Endothelial cell of umbilical vein (primary cell): Measurements from ENCODE around the gene PEX5L. TPM values are rescaled to one million over a fixed set of nuclear protein-coding genes. Genes with fewer than 3 reads are reported as not detected.

Experiments used
- BruUV-seq: library from RNA; stranded (reverse); fragments of 400-500 nt; replicated peaks from 2 replicates; lab custom pipeline; 2021; lab: Mats Ljungman, UMichigan
- CTCF ChIA-PET: fragments of 300-600, 350-600 bp; sonication (Branson Sonifier 250); formaldehyde crosslinking; loops from one replicate; lab custom pipeline; 2021; ENCODE audit warnings: antibody characterized with exemption, inconsistent platforms; lab: Charles Lee
- POLR2A ChIA-PET: fragments of 300-600, 350-600 bp; sonication (Branson Sonifier 250); formaldehyde crosslinking; loops from one replicate; lab custom pipeline; 2021; ENCODE audit warnings: antibody characterized with exemption, inconsistent platforms; lab: Charles Lee
- DNase-seq: peaks from one replicate; pipeline ENCODE4 v3.0.0-alpha.2; 2011; ENCODE audit warnings: low read depth, low spot score
- FAIRE-seq: peaks from 2 replicates; lab custom pipeline; 2011; peaks lifted over from hg19 to GRCh38; lab: Jason Lieb, UNC
- H2AFZ ChIP-seq: 2 replicates; pipeline ENCODE4 v1.6.0; 2012; ENCODE audit warnings: low read depth, low read length, control low read depth, inconsistent platforms
- H3K27ac ChIP-seq: 2 replicates; pipeline ENCODE4 v1.5.1; 2011; ENCODE audit warnings: low read depth, mild to moderate bottlenecking, control low read depth, low read length, moderate library complexity; ENCODE audit not compliant: insufficient read depth
- H3K27me3 ChIP-seq, 2 experiments: 2 replicates each; pipeline versions ENCODE4 v1.6.0 to v1.6.1; 2011; ENCODE audit warnings: low read length in 2 of 2, mixed read lengths in 1 of 2; ENCODE audit not compliant: control insufficient read depth in 2 of 2, insufficient read depth in 2 of 2
- H3K36me3 ChIP-seq, 2 experiments: 2 replicates in 1 of 2; 3 replicates in 1 of 2; pipeline ENCODE4 v1.5.1; 2011; ENCODE audit warnings: low read length in 2 of 2, mild to moderate bottlenecking in 1 of 2, moderate library complexity in 1 of 2; ENCODE audit not compliant: control insufficient read depth in 2 of 2, insufficient read depth in 2 of 2; ENCODE audit errors: extremely low read depth in 1 of 2
- H3K4me1 ChIP-seq: 3 replicates; pipeline ENCODE4 v1.5.1; 2011; ENCODE audit warnings: mild to moderate bottlenecking, low read length; ENCODE audit not compliant: control insufficient read depth, insufficient read depth; ENCODE audit errors: extremely low read depth
- H3K4me2 ChIP-seq: 2 replicates; pipeline ENCODE4 v1.6.1; 2011; ENCODE audit warnings: low read length, control low read depth, mixed read lengths; ENCODE audit not compliant: insufficient read depth
- H3K4me3 ChIP-seq, 3 experiments: fragments of 200-600 bp in 1 of 3; sonication (generic), shearing (Covaris generic) in 1 of 3; replicated peaks in 1 of 3; 2 replicates each; pipeline ENCODE4 v1.5.1; 2011 to 2016; ENCODE audit warnings: control low read depth in 3 of 3, low read length in 3 of 3, mild to moderate bottlenecking in 2 of 3, inconsistent platforms in 1 of 3, low read depth in 1 of 3, moderate library complexity in 1 of 3; ENCODE audit not compliant: insufficient read depth in 1 of 3
- H3K79me2 ChIP-seq: 2 replicates; pipeline ENCODE4 v1.6.0; 2012; ENCODE audit warnings: low read length, inconsistent platforms; ENCODE audit not compliant: control insufficient read depth, insufficient read depth
- H3K9ac ChIP-seq: replicated peaks from 2 replicates; pipeline ENCODE3; 2011; ENCODE audit warnings: low read length, control low read depth; ENCODE audit not compliant: insufficient read depth; ENCODE audit errors: extremely low read depth
- H3K9me1 ChIP-seq: replicated peaks from 3 replicates; pipeline ENCODE4 v1.6.0; 2011; ENCODE audit warnings: mild to moderate bottlenecking, low read length; ENCODE audit not compliant: control insufficient read depth, insufficient read depth; ENCODE audit errors: extremely low read depth
- H3K9me3 ChIP-seq: replicated peaks from 2 replicates; pipeline ENCODE4 v1.5.1; 2012; ENCODE audit warnings: low read length, inconsistent platforms; ENCODE audit not compliant: control insufficient read depth, insufficient read depth
- H4K20me1 ChIP-seq: replicated peaks from 2 replicates; pipeline ENCODE3; 2011; ENCODE audit warnings: mild to moderate bottlenecking, low read length; ENCODE audit not compliant: control insufficient read depth, insufficient read depth; ENCODE audit errors: extremely low read depth
- EZH2 ChIP-seq: IDR thresholded peaks from 2 replicates; pipeline ENCODE4 v1.6.1; 2012; ENCODE audit warnings: borderline replicate concordance, low read depth, mild to moderate bottlenecking, moderate library complexity, low read length, inconsistent platforms; ENCODE audit not compliant: severe bottlenecking
- FOS ChIP-seq: IDR thresholded peaks from 2 replicates; pipeline ENCODE4 v1.6.1; 2011; ENCODE audit warnings: mild to moderate bottlenecking, low read length, moderate library complexity, borderline replicate concordance; ENCODE audit not compliant: insufficient read depth
- GATA2 ChIP-seq: IDR thresholded peaks from 2 replicates; pipeline ENCODE4 v1.7.0; 2011; ENCODE audit warnings: low read depth, mild to moderate bottlenecking, moderate library complexity, mixed read lengths, low read length; ENCODE audit not compliant: insufficient read length, insufficient read depth
- JUN ChIP-seq: IDR thresholded peaks from 2 replicates; pipeline ENCODE4 v1.6.1; 2011; ENCODE audit warnings: borderline replicate concordance, low read depth; ENCODE audit not compliant: insufficient read length, insufficient read depth
- MYC ChIP-seq: IDR thresholded peaks from one replicate; pipeline ENCODE4 v1.6.1; 2011; ENCODE audit warnings: mild to moderate bottlenecking, low read depth, low read length
- POLR2A ChIP-seq: IDR thresholded peaks from 2 replicates; pipeline ENCODE4 v1.6.1; 2012; ENCODE audit warnings: low read depth, mild to moderate bottlenecking, control low read depth, low read length
- POLR2AphosphoS5 ChIP-seq: IDR thresholded peaks from 2 replicates; pipeline ENCODE4 v1.6.1; 2012; ENCODE audit warnings: low read depth, mild to moderate bottlenecking, control low read depth, low read length, moderate library complexity; ENCODE audit not compliant: insufficient read depth
- dilution Hi-C: fragments of 300-500 bp; cut with MboI; formaldehyde crosslinking; loops from one replicate; pipeline ENCODE4 v1.15.0; 2019; ENCODE audit warnings: low sequenced_read_pairs; ENCODE audit not compliant: extremely low pct_ligation_motif_present
- intact Hi-C: fragments of 100-400 bp; cut with micrococcal nuclease; formaldehyde crosslinking; loops from one replicate; pipeline ENCODE4 v1.10.0; 2022
- polyA plus RNA-seq, 4 experiments: library from polyadenylated mRNA; depleted of rRNA in 3 of 4; stranded (reverse) in 3 of 4; unstranded in 1 of 4; fragments of >200 nt; gene quantifications; 2 replicates each; pipeline versions ENCODE4 v1.2.1 to v1.2.3, GENCODE V29; 2011 to 2012; ENCODE audit warnings: missing spikeins in 1 of 4
- total RNA-seq: library from RNA; stranded (reverse); gene quantifications from 2 replicates; pipeline ENCODE4 v1.2.3, GENCODE V29; 2021
- TF ChIP-seq, protein P1 (sequence below): IDR thresholded peaks from 2 replicates; pipeline ENCODE4 v1.6.1; 2011; ENCODE audit not compliant: insufficient read depth, insufficient read length
- TF ChIP-seq, protein P2 (sequence below), 2 donors: IDR thresholded peaks; 1 replicate in 1 of 2; 2 replicates in 1 of 2; pipeline ENCODE4 v1.5.1; 2011; ENCODE audit warnings: low read length in 2 of 2, mild to moderate bottlenecking in 2 of 2, moderate library complexity in 2 of 2, control low read depth in 1 of 2, inconsistent platforms in 1 of 2, low read depth in 1 of 2; ENCODE audit not compliant: insufficient read depth in 1 of 2; ENCODE audit errors: extremely low read depth in 1 of 2

Gene PEX5L
- total and polyA plus RNA-seq, 2 donors (not counting 3 experiments of a cell fraction or from before 2014, with no cell fraction given) = not detected

DNA sequence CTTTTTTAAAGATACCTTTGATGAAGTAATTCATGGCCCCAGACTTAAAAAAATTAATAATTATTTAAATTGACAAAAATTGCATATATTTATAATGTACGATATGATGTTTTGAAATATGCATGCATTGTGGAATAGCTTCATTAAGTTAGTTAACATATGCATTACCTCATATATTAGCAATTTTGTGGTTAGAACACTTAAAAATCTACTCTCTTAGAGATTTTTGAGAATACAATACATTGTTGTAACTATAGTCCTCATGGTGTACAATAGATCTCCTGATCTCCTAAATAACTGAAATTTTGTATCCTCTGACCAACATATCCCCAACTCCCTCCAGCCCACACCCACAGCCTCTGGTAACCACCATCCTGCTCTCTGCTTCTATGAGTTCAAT lies 104.1 kb downstream of the PEX5L start:
- DNase-seq (no peak), FAIRE-seq (no peak)
- ChIA-PET CTCF (interaction anchor here (1.9 kb wide), 1 partner anchor 662 kb away, joined by 24 read pairs; no protein-coding TSS in a partner anchor), POLR2A (no interaction called here)
- TF ChIP-seq FOS = no peak
- TF ChIP-seq EZH2 = no peak
- TF ChIP-seq POLR2A = no peak
- no peak for TF ChIP-seq POLR2AphosphoS5
- no peak for TF ChIP-seq JUN
- TF ChIP-seq GATA2 = no peak
- TF ChIP-seq, protein P1, sequence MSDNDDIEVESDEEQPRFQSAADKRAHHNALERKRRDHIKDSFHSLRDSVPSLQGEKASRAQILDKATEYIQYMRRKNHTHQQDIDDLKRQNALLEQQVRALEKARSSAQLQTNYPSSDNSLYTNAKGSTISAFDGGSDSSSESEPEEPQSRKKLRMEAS = no peak
- TF ChIP-seq, protein P2, sequence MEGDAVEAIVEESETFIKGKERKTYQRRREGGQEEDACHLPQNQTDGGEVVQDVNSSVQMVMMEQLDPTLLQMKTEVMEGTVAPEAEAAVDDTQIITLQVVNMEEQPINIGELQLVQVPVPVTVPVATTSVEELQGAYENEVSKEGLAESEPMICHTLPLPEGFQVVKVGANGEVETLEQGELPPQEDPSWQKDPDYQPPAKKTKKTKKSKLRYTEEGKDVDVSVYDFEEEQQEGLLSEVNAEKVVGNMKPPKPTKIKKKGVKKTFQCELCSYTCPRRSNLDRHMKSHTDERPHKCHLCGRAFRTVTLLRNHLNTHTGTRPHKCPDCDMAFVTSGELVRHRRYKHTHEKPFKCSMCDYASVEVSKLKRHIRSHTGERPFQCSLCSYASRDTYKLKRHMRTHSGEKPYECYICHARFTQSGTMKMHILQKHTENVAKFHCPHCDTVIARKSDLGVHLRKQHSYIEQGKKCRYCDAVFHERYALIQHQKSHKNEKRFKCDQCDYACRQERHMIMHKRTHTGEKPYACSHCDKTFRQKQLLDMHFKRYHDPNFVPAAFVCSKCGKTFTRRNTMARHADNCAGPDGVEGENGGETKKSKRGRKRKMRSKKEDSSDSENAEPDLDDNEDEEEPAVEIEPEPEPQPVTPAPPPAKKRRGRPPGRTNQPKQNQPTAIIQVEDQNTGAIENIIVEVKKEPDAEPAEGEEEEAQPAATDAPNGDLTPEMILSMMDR (IDR thresholded peaks at IDR 0.05; ENCODE audit: extremely low read depth in 1 of 2, insufficient read depth in 1 of 2, low read depth in 1 of 2, low read length in 2 of 2) = no peak
- no peak for TF ChIP-seq MYC
- no TSS peak for BruUV-seq
- no peak overlapping the region for H3K4me3 ChIP-seq
- no peak overlapping the region for H3K9ac ChIP-seq
- H2AFZ ChIP-seq = no peak overlapping the region
- no peaks in the 10 kb centered on the region for H3K4me1 ChIP-seq
- H4K20me1 ChIP-seq = no peaks in the 10 kb centered on the region
- H3K4me2 ChIP-seq = no peak overlapping the region
- H3K79me2 ChIP-seq = no peaks in the 10 kb centered on the region
- intact Hi-C loops = no loop called here
- dilution Hi-C loops = no loop called here
- H3K9me3 ChIP-seq = no peaks in the 10 kb centered on the region
- H3K27me3 ChIP-seq = no peaks in the 10 kb centered on the region
- H3K27ac ChIP-seq = no peak overlapping the region
- H3K9me1 ChIP-seq = no peaks in the 10 kb centered on the region
- no peaks in the 10 kb centered on the region for H3K36me3 ChIP-seq
